Measurements from ENCODE around the gene SATB2.

The SATB2 gene

DNA sequence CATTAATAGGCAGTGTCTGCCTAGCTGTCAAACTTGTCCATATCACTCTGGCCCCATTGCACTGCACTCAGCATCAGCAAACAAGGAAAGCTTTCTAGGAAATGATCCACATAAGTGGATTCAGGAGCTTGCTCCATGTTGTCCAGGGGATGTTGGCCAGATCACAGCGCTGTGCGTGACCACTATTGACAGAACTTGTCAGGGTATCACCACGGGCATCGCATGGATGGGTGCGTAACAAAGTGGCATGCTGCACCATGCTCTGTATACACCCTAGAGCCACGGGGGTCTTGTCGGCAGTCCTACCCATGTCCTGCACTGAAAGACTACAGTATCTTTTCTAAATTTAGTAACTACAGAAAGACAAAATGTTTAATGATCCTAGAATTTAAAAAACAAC lies 15.6 kb downstream of the SATB2 start:
- in situ Hi-C loops (cut with MboI; ENCODE audit: low sequenced_read_pairs, unreplicated experiment): no loop called here
- DNase-seq (ENCODE audit: low spot score): no peak
- TF ChIP-seq, protein P1, sequence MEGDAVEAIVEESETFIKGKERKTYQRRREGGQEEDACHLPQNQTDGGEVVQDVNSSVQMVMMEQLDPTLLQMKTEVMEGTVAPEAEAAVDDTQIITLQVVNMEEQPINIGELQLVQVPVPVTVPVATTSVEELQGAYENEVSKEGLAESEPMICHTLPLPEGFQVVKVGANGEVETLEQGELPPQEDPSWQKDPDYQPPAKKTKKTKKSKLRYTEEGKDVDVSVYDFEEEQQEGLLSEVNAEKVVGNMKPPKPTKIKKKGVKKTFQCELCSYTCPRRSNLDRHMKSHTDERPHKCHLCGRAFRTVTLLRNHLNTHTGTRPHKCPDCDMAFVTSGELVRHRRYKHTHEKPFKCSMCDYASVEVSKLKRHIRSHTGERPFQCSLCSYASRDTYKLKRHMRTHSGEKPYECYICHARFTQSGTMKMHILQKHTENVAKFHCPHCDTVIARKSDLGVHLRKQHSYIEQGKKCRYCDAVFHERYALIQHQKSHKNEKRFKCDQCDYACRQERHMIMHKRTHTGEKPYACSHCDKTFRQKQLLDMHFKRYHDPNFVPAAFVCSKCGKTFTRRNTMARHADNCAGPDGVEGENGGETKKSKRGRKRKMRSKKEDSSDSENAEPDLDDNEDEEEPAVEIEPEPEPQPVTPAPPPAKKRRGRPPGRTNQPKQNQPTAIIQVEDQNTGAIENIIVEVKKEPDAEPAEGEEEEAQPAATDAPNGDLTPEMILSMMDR (IDR thresholded peaks at IDR 0.05; ENCODE audit: borderline replicate concordance, control extremely low read depth, extremely low read depth, insufficient read depth, missing control alignments): no peak

DNA sequence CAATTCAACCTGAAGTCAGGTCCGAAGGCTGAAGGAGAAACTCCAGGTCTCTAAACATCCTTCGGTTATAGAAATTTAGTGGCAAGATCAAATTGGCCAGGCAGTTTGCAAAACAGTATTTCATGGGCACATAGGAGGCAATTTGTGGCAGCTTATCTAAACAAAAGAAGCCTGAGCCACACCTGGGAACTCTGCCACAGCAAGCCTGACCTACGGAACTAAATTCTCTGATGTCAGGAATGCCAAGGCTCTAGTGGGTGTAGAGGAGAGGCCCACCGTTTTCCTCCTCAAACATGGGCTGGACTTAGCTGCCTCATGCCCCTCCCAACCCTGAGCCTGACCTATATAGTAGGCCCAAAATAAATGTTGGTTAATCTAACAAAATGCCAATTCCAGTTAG lies 16.0 kb downstream of the SATB2 start:
- TF ChIP-seq, protein P1 (IDR thresholded peaks at IDR 0.05; ENCODE audit: borderline replicate concordance, control extremely low read depth, extremely low read depth, insufficient read depth, missing control alignments): no peak
- in situ Hi-C loops (cut with MboI; ENCODE audit: low sequenced_read_pairs, unreplicated experiment): no loop called here
- DNase-seq (ENCODE audit: low spot score): no peak

DNA sequence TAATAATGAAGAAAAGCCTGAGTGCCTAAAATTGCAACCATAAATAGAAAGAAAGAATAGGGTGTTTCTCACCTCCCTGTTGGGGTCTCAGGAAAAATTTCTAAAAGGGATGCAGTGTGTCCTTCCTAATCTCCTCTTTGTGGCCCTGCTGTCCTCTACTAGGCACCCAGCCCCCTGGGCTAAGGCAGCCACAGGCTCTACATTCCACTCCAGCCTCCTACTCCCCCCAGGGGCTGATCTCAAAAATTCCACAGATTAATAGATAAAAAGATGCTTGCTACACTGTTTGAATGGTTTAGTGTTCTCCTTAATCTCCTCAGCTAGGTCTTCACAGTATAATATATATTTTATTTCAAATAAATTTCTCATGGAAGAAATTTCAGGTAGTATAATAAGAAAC lies 17.6 kb downstream of the SATB2 start:
- in situ Hi-C loops (cut with MboI; ENCODE audit: low sequenced_read_pairs, unreplicated experiment): no loop called here
- DNase-seq (ENCODE audit: low spot score): no peak
- TF ChIP-seq, protein P1 (IDR thresholded peaks at IDR 0.05; ENCODE audit: borderline replicate concordance, control extremely low read depth, extremely low read depth, insufficient read depth, missing control alignments): no peak

DNA sequence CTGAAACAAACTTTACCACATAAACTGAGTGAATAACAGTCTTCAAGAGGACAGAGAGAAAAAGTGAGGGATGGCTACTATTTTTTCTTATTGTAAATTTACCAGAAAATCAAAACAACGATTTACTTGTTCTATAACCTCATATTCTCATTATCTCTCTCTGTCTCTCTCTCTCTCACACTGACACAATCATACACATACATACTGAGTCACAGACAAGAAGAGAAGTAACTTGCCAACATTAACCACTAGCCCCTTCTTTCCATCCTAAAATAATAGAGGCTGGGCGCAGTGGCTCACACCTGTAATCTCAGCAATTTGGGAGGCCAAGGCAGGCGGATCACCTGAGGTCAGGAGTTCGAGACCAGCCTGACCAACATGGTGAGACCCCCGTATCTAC lies 18.2 kb downstream of the SATB2 start:
- DNase-seq (ENCODE audit: low spot score): no peak
- TF ChIP-seq, protein P1 (IDR thresholded peaks at IDR 0.05; ENCODE audit: borderline replicate concordance, control extremely low read depth, extremely low read depth, insufficient read depth, missing control alignments): no peak
- in situ Hi-C loops (cut with MboI; ENCODE audit: low sequenced_read_pairs, unreplicated experiment): no loop called here

DNA sequence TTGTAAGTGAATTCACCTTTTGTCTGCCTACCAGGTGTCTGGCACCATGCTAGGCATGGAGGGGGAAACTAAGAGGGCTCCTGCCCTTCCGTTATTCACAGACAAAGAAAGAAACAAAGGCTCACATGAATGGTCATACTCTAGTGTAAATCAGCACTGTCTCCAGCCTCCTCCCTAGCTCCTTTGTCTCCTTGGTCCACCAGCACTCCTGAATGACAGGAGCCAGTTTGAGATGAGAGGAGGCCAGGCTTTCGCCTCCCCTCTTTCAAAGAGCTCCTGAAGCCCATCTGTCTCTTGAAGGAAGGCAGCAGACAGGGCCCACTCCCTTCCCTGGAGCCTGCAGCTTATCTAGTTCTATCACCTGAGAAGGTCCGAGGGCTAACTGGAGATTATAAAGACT lies 18.7 kb downstream of the SATB2 start:
- TF ChIP-seq, protein P1 (IDR thresholded peaks at IDR 0.05; ENCODE audit: borderline replicate concordance, control extremely low read depth, extremely low read depth, insufficient read depth, missing control alignments): no peak
- in situ Hi-C loops (cut with MboI; ENCODE audit: low sequenced_read_pairs, unreplicated experiment): no loop called here
- no peak for DNase-seq (ENCODE audit: low spot score)

DNA sequence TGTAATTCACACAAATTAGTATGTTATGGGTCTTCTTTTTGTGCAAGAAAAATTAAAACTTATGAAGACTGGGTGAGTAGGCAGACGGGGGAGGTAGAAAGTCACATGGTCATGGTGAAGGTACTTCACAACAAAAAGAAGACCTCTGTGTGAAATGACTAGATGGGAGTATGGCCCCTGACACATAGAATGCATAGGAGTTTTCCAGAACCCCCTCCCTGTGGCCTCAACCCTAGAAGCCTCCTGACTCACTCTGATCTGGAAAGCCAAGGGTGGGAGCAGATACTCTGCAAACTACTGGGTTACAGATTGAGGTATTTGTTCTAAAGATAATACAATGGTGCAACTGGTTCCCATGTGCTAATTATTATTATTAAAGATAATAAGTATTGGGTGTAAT lies 23.2 kb downstream of the SATB2 start:
- in situ Hi-C loops (cut with MboI; ENCODE audit: low sequenced_read_pairs, unreplicated experiment): no loop called here
- no peak for DNase-seq (ENCODE audit: low spot score)
- TF ChIP-seq, protein P1 (IDR thresholded peaks at IDR 0.05; ENCODE audit: borderline replicate concordance, control extremely low read depth, extremely low read depth, insufficient read depth, missing control alignments): no peak

All from GM13976 (cell line).